Endothelial cell of umbilical vein (primary cell): Measurements from ENCODE around the gene QRFPR. TPM values are rescaled to one million over a fixed set of nuclear protein-coding genes. Genes with fewer than 3 reads are reported as not detected.

Experiments used
- BruUV-seq: library from RNA; stranded (reverse); fragments of 400-500 nt; replicated peaks from 2 replicates; lab custom pipeline; 2021; lab: Mats Ljungman, UMichigan
- CTCF ChIA-PET: fragments of 300-600, 350-600 bp; sonication (Branson Sonifier 250); formaldehyde crosslinking; loops from one replicate; lab custom pipeline; 2021; ENCODE audit warnings: antibody characterized with exemption, inconsistent platforms; lab: Charles Lee
- POLR2A ChIA-PET: fragments of 300-600, 350-600 bp; sonication (Branson Sonifier 250); formaldehyde crosslinking; loops from one replicate; lab custom pipeline; 2021; ENCODE audit warnings: antibody characterized with exemption, inconsistent platforms; lab: Charles Lee
- DNase-seq: peaks from one replicate; pipeline ENCODE4 v3.0.0-alpha.2; 2011; ENCODE audit warnings: low read depth, low spot score
- FAIRE-seq: peaks from 2 replicates; lab custom pipeline; 2011; peaks lifted over from hg19 to GRCh38; lab: Jason Lieb, UNC
- H2AFZ ChIP-seq: 2 replicates; pipeline ENCODE4 v1.6.0; 2012; ENCODE audit warnings: low read depth, low read length, control low read depth, inconsistent platforms
- H3K27ac ChIP-seq: 2 replicates; pipeline ENCODE4 v1.5.1; 2011; ENCODE audit warnings: low read depth, mild to moderate bottlenecking, control low read depth, low read length, moderate library complexity; ENCODE audit not compliant: insufficient read depth
- H3K27me3 ChIP-seq, 2 experiments: 2 replicates each; pipeline versions ENCODE4 v1.6.0 to v1.6.1; 2011; ENCODE audit warnings: low read length in 2 of 2, mixed read lengths in 1 of 2; ENCODE audit not compliant: control insufficient read depth in 2 of 2, insufficient read depth in 2 of 2
- H3K36me3 ChIP-seq, 2 experiments: 2 replicates in 1 of 2; 3 replicates in 1 of 2; pipeline ENCODE4 v1.5.1; 2011; ENCODE audit warnings: low read length in 2 of 2, mild to moderate bottlenecking in 1 of 2, moderate library complexity in 1 of 2; ENCODE audit not compliant: control insufficient read depth in 2 of 2, insufficient read depth in 2 of 2; ENCODE audit errors: extremely low read depth in 1 of 2
- H3K4me1 ChIP-seq: 3 replicates; pipeline ENCODE4 v1.5.1; 2011; ENCODE audit warnings: mild to moderate bottlenecking, low read length; ENCODE audit not compliant: control insufficient read depth, insufficient read depth; ENCODE audit errors: extremely low read depth
- H3K4me2 ChIP-seq: 2 replicates; pipeline ENCODE4 v1.6.1; 2011; ENCODE audit warnings: low read length, control low read depth, mixed read lengths; ENCODE audit not compliant: insufficient read depth
- H3K4me3 ChIP-seq, 3 experiments: fragments of 200-600 bp in 1 of 3; sonication (generic), shearing (Covaris generic) in 1 of 3; replicated peaks in 1 of 3; 2 replicates each; pipeline ENCODE4 v1.5.1; 2011 to 2016; ENCODE audit warnings: control low read depth in 3 of 3, low read length in 3 of 3, mild to moderate bottlenecking in 2 of 3, inconsistent platforms in 1 of 3, low read depth in 1 of 3, moderate library complexity in 1 of 3; ENCODE audit not compliant: insufficient read depth in 1 of 3
- H3K79me2 ChIP-seq: 2 replicates; pipeline ENCODE4 v1.6.0; 2012; ENCODE audit warnings: low read length, inconsistent platforms; ENCODE audit not compliant: control insufficient read depth, insufficient read depth
- H3K9ac ChIP-seq: replicated peaks from 2 replicates; pipeline ENCODE3; 2011; ENCODE audit warnings: low read length, control low read depth; ENCODE audit not compliant: insufficient read depth; ENCODE audit errors: extremely low read depth
- H3K9me1 ChIP-seq: replicated peaks from 3 replicates; pipeline ENCODE4 v1.6.0; 2011; ENCODE audit warnings: mild to moderate bottlenecking, low read length; ENCODE audit not compliant: control insufficient read depth, insufficient read depth; ENCODE audit errors: extremely low read depth
- H3K9me3 ChIP-seq: replicated peaks from 2 replicates; pipeline ENCODE4 v1.5.1; 2012; ENCODE audit warnings: low read length, inconsistent platforms; ENCODE audit not compliant: control insufficient read depth, insufficient read depth
- H4K20me1 ChIP-seq: replicated peaks from 2 replicates; pipeline ENCODE3; 2011; ENCODE audit warnings: mild to moderate bottlenecking, low read length; ENCODE audit not compliant: control insufficient read depth, insufficient read depth; ENCODE audit errors: extremely low read depth
- EZH2 ChIP-seq: IDR thresholded peaks from 2 replicates; pipeline ENCODE4 v1.6.1; 2012; ENCODE audit warnings: borderline replicate concordance, low read depth, mild to moderate bottlenecking, moderate library complexity, low read length, inconsistent platforms; ENCODE audit not compliant: severe bottlenecking
- FOS ChIP-seq: IDR thresholded peaks from 2 replicates; pipeline ENCODE4 v1.6.1; 2011; ENCODE audit warnings: mild to moderate bottlenecking, low read length, moderate library complexity, borderline replicate concordance; ENCODE audit not compliant: insufficient read depth
- GATA2 ChIP-seq: IDR thresholded peaks from 2 replicates; pipeline ENCODE4 v1.7.0; 2011; ENCODE audit warnings: low read depth, mild to moderate bottlenecking, moderate library complexity, mixed read lengths, low read length; ENCODE audit not compliant: insufficient read length, insufficient read depth
- JUN ChIP-seq: IDR thresholded peaks from 2 replicates; pipeline ENCODE4 v1.6.1; 2011; ENCODE audit warnings: borderline replicate concordance, low read depth; ENCODE audit not compliant: insufficient read length, insufficient read depth
- MYC ChIP-seq: IDR thresholded peaks from one replicate; pipeline ENCODE4 v1.6.1; 2011; ENCODE audit warnings: mild to moderate bottlenecking, low read depth, low read length
- POLR2A ChIP-seq: IDR thresholded peaks from 2 replicates; pipeline ENCODE4 v1.6.1; 2012; ENCODE audit warnings: low read depth, mild to moderate bottlenecking, control low read depth, low read length
- POLR2AphosphoS5 ChIP-seq: IDR thresholded peaks from 2 replicates; pipeline ENCODE4 v1.6.1; 2012; ENCODE audit warnings: low read depth, mild to moderate bottlenecking, control low read depth, low read length, moderate library complexity; ENCODE audit not compliant: insufficient read depth
- dilution Hi-C: fragments of 300-500 bp; cut with MboI; formaldehyde crosslinking; loops from one replicate; pipeline ENCODE4 v1.15.0; 2019; ENCODE audit warnings: low sequenced_read_pairs; ENCODE audit not compliant: extremely low pct_ligation_motif_present
- intact Hi-C: fragments of 100-400 bp; cut with micrococcal nuclease; formaldehyde crosslinking; loops from one replicate; pipeline ENCODE4 v1.10.0; 2022
- polyA plus RNA-seq, 4 experiments: library from polyadenylated mRNA; depleted of rRNA in 3 of 4; stranded (reverse) in 3 of 4; unstranded in 1 of 4; fragments of >200 nt; gene quantifications; 2 replicates each; pipeline versions ENCODE4 v1.2.1 to v1.2.3, GENCODE V29; 2011 to 2012; ENCODE audit warnings: missing spikeins in 1 of 4
- total RNA-seq: library from RNA; stranded (reverse); gene quantifications from 2 replicates; pipeline ENCODE4 v1.2.3, GENCODE V29; 2021
- TF ChIP-seq, protein P1 (sequence below), 2 donors: IDR thresholded peaks; 1 replicate in 1 of 2; 2 replicates in 1 of 2; pipeline ENCODE4 v1.5.1; 2011; ENCODE audit warnings: low read length in 2 of 2, mild to moderate bottlenecking in 2 of 2, moderate library complexity in 2 of 2, control low read depth in 1 of 2, inconsistent platforms in 1 of 2, low read depth in 1 of 2; ENCODE audit not compliant: insufficient read depth in 1 of 2; ENCODE audit errors: extremely low read depth in 1 of 2
- TF ChIP-seq, protein P2 (sequence below): IDR thresholded peaks from 2 replicates; pipeline ENCODE4 v1.6.1; 2011; ENCODE audit not compliant: insufficient read depth, insufficient read length

The QRFPR gene
- total and polyA plus RNA-seq, 2 donors (not counting 3 experiments of a cell fraction or from before 2014, with no cell fraction given), result not detected

DNA sequence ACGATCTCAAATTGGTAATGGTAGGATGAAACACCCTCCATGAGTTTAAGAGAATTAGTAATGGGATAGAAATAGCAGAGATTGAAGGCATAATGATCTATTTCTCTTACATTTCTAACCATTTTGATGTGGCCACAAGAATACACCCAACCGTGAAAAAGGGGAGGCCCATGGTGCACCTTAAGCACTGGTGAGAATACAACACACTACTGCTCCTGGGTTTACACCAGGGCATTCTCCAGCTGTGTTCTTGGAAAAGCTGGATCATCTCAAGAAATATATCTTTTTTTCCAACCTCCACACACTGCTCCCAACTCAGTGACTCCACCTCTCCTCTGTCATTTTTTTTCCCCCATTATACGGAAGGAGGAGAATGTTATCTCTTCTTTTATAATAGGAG lies 1.5 kb downstream of the QRFPR start:
- Histone ChIP-seq H3K9ac (no peak overlapping the region), H3K9me3 (no peaks in the 10 kb centered on the region), H2AFZ (no peak overlapping the region), H3K27me3 (peaks cover 20 to 40% of the 10 kb centered on the region in 2 experiments), H3K4me3 (no peak overlapping the region), H3K4me2 (no peak overlapping the region), H3K9me1 (no peaks in the 10 kb centered on the region), H3K79me2 (no peaks in the 10 kb centered on the region), H3K27ac (no peak overlapping the region), H4K20me1 (no peaks in the 10 kb centered on the region), H3K4me1 (no peaks in the 10 kb centered on the region), H3K36me3 (no peaks in the 10 kb centered on the region)
- no TSS peak for BruUV-seq
- FAIRE-seq, result no peak
- intact Hi-C loops, result no loop called here
- dilution Hi-C loops, result no loop called here
- CTCF ChIA-PET, result interaction anchor here (1.1 to 5.2 kb wide), 3 partner anchors 8 to 41 kb away, joined by 3 to 28 read pairs (median 3); no protein-coding TSS in a partner anchor
- POLR2A ChIA-PET, result no interaction called here
- no peak for DNase-seq
- TF ChIP-seq GATA2 (no peak), POLR2AphosphoS5 (no peak), JUN (no peak), FOS (no peak), MYC (no peak), EZH2 (no peak), POLR2A (no peak)
- TF ChIP-seq, protein P1, sequence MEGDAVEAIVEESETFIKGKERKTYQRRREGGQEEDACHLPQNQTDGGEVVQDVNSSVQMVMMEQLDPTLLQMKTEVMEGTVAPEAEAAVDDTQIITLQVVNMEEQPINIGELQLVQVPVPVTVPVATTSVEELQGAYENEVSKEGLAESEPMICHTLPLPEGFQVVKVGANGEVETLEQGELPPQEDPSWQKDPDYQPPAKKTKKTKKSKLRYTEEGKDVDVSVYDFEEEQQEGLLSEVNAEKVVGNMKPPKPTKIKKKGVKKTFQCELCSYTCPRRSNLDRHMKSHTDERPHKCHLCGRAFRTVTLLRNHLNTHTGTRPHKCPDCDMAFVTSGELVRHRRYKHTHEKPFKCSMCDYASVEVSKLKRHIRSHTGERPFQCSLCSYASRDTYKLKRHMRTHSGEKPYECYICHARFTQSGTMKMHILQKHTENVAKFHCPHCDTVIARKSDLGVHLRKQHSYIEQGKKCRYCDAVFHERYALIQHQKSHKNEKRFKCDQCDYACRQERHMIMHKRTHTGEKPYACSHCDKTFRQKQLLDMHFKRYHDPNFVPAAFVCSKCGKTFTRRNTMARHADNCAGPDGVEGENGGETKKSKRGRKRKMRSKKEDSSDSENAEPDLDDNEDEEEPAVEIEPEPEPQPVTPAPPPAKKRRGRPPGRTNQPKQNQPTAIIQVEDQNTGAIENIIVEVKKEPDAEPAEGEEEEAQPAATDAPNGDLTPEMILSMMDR (IDR thresholded peaks at IDR 0.05; ENCODE audit: extremely low read depth in 1 of 2, insufficient read depth in 1 of 2, low read depth in 1 of 2, low read length in 2 of 2), result no peak
- TF ChIP-seq, protein P2, sequence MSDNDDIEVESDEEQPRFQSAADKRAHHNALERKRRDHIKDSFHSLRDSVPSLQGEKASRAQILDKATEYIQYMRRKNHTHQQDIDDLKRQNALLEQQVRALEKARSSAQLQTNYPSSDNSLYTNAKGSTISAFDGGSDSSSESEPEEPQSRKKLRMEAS, result no peak
